Right lobe of liver (tissue), 6 donors: ENCODE measurements around the gene RPS21. TPM values are rescaled to one million over a fixed set of nuclear protein-coding genes. Genes with fewer than 3 reads are reported as not detected.

Experiments
- ATAC-seq, 4 donors: fragments of 200-7000 bp; cut with Tn5 transposase; one replicate each; pipeline ENCODE4 v1.9.1; 2020; ENCODE audit warnings: mild to moderate bottlenecking in 4 of 4, moderate library complexity in 4 of 4
- DNase-seq, 3 donors: peaks; one replicate each; pipeline ENCODE4 v3.0.0-alpha.2; 2020
- H3K27ac ChIP-seq, 3 donors: fragments of 200-600 bp; one replicate each; pipeline ENCODE4 v1.8.0; 2022
- H3K27me3 ChIP-seq, 2 donors: fragments of 200-600 bp; one replicate each; pipeline ENCODE4 v1.8.0; 2022
- H3K36me3 ChIP-seq, 4 donors: fragments of 200-600 bp; sonication (generic) in 1 of 4; one replicate each; pipeline versions ENCODE4 v1.5.1 to v1.8.0; 2017 to 2022; ENCODE audit warnings: control low read depth in 1 of 4
- H3K4me1 ChIP-seq, 4 donors: fragments of 200-600 bp; sonication (generic) in 1 of 4; one replicate each; pipeline versions ENCODE4 v1.5.1 to v1.8.0; 2017 to 2022; ENCODE audit warnings: control low read depth in 1 of 4
- H3K4me3 ChIP-seq, 3 donors: fragments of 200-600 bp; one replicate each; pipeline ENCODE4 v1.8.0; 2022
- H3K9me3 ChIP-seq, 4 donors: fragments of 200-600 bp; sonication (generic) in 1 of 4; one replicate each; pipeline versions ENCODE4 v1.5.1 to v1.8.0; 2017 to 2022; ENCODE audit warnings: control low read depth in 1 of 4
- CTCF ChIP-seq, 4 donors: fragments of 200-600 bp in 3 of 4; fragments of 450-650 bp in 1 of 4; IDR thresholded peaks; one replicate each; pipeline versions ENCODE4 v1.5.1 to v1.8.0; 2016 to 2022; ENCODE audit warnings: antibody characterized with exemption in 4 of 4, mild to moderate bottlenecking in 2 of 4
- POLR2A ChIP-seq: fragments of 450-650 bp; IDR thresholded peaks from one replicate; pipeline ENCODE4 v1.6.1; 2017; ENCODE audit warnings: antibody characterized with exemption, mild to moderate bottlenecking
- WGBS: methylation state at CpG from one replicate; pipeline ENCODE4 v1.1.6; 2018; ENCODE audit warnings: low coverage, low lambda C conversion rate; ENCODE audit not compliant: insufficient coverage; ENCODE audit errors: missing lambda C conversion rate; 5-methylcytosine and 5-hydroxymethylcytosine counted together
- intact Hi-C, 2 donors: fragments of 100-400 bp; cut with DNase I; formaldehyde crosslinking; loops; one replicate each; pipeline versions ENCODE4 v1.11.2 to v1.14.1; 2022
- total RNA-seq, 6 experiments: library from RNA; depleted of rRNA in 2 of 6; stranded (reverse); fragments of >200 nt in 2 of 6; fragmentation: NEBNext Ultra II Directional in 3 of 6; extraction: Animal tissue kit (Norgen Biotek cat#: 25700) in 3 of 6; gene quantifications; one replicate each; pipeline versions ENCODE4 v1.1.0 to v1.2.4, GENCODE V29; 2016 to 2023
- donor health status: DM: no; HTN: yes; CAD: no.
- donor health status: DM: no; HTN: no; CAD: no.
- donor health status: DM: no; HTN: no; CAD: no.
- donor health status: DM: no; HTN: yes; CAD: no.
- donor health status: DM: no; HTN: yes; CAD: no.

RPS21 gene
- total RNA-seq, 6 experiments from 2014 or later, result 339 to 696 (median 413) TPM

- 25% methylated on average over 8 of the region's 10 CpGs for WGBS
- H3K27me3 ChIP-seq, result no peaks in the 10 kb centered on the region
- DNase-seq (no peak), ATAC-seq (peak; percentile 53 to 73 (median 61))
- H3K4me3 ChIP-seq, result no peak overlapping the region
- no peaks in the 10 kb centered on the region for H3K4me1 ChIP-seq
- intact Hi-C loops, result no loop called here
- peaks cover 0 to 9% (median 3%) of the 10 kb centered on the region in 4 donors for H3K36me3 ChIP-seq
- TF ChIP-seq POLR2A (no peak), CTCF (IDR thresholded peaks at IDR 0.05) (no peak)
- H3K27ac ChIP-seq, result no peak overlapping the region
- no peaks in the 10 kb centered on the region for H3K9me3 ChIP-seq
These were observed 44.0 kb upstream of the RPS21 start for GRCh38 chr20:62342910-62343309.

- DNase-seq, result no peak
- Histone ChIP-seq H3K4me1 (no peaks in the 10 kb centered on the region), H3K27me3 (no peaks in the 10 kb centered on the region), H3K9me3 (no peaks in the 10 kb centered on the region), H3K36me3 (peaks cover 0 to 9% (median 3%) of the 10 kb centered on the region in 4 donors), H3K4me3 (no peak overlapping the region), H3K27ac (no peak overlapping the region)
- intact Hi-C loops, result no loop called here
- no peak for ATAC-seq
- TF ChIP-seq CTCF (IDR thresholded peaks at IDR 0.05) (no peak), POLR2A (no peak)
- WGBS, result 89% methylated on average over 4 of the region's 5 CpGs
These were observed 42.8 kb upstream of the RPS21 start for GRCh38 chr20:62344092-62344491.

- Histone ChIP-seq H3K4me1 (no peaks in the 10 kb centered on the region), H3K36me3 (peaks cover 0 to 2% (median under 1%) of the 10 kb centered on the region in 4 donors), H3K27me3 (no peaks in the 10 kb centered on the region), H3K9me3 (no peaks in the 10 kb centered on the region), H3K4me3 (no peak overlapping the region), H3K27ac (no peak overlapping the region)
- intact Hi-C loops, result no loop called here
- ATAC-seq (no peak), DNase-seq (no peak)
- TF ChIP-seq CTCF (IDR thresholded peaks at IDR 0.05) (no peak), POLR2A (no peak)
- 65% methylated on average over 6 of the region's 10 CpGs for WGBS
These were observed 42.1 kb upstream of the RPS21 start for GRCh38 chr20:62344782-62345181.

GRCh38 chr20:62345681-62346370 lies 41.1 kb upstream of the RPS21 start:
- DNase-seq (peak in 1 of 3 donors; percentile 17), ATAC-seq (peak in 1 of 4 donors; percentile 15)
- Histone ChIP-seq H3K27ac (no peak overlapping the region), H3K4me1 (no peaks in the 10 kb centered on the region), H3K4me3 (no peak overlapping the region), H3K9me3 (no peaks in the 10 kb centered on the region), H3K36me3 (no peaks in the 10 kb centered on the region), H3K27me3 (no peaks in the 10 kb centered on the region)
- TF ChIP-seq POLR2A (no peak), CTCF (IDR thresholded peaks at IDR 0.05) (no peak)
- 76% methylated on average over 3 of the region's 25 CpGs for WGBS
- intact Hi-C loops, result no loop called here
